Measurements from ENCODE around the gene RASGEF1C.

Gene RASGEF1C

GRCh38 chr5:180116077-180116999, 92.7 kb downstream of the RASGEF1C start:
- Histone ChIP-seq H3K27me3 (ENCODE audit: low read depth, low read length) (no peaks in the 10 kb centered on the region), H2AFZ (ENCODE audit: low read depth, low read length) (no peak overlapping the region), H3K9me3 (ENCODE audit: insufficient read depth, low read length) (no peaks in the 10 kb centered on the region), H3K36me3 (replicated peaks; ENCODE audit: low read depth, low read length) (no peaks in the 10 kb centered on the region), H3K9ac (ENCODE audit: low read length) (no peak overlapping the region), H3K4me1 (ENCODE audit: low read length) (no peaks in the 10 kb centered on the region), H3K4me2 (ENCODE audit: low read length) (no peak overlapping the region), H3K4me3 (ENCODE audit: low read length) (no peak overlapping the region), H3K27ac (ENCODE audit: low read length) (no peak overlapping the region), H3K79me2 (ENCODE audit: low read length) (no peaks in the 10 kb centered on the region), H4K20me1 (ENCODE audit: insufficient read depth, low read length) (no peaks in the 10 kb centered on the region)
- no peak for TF ChIP-seq EZH2phosphoT487 (IDR thresholded peaks at IDR 0.05; ENCODE audit: low read depth)
- no peak for TF ChIP-seq CTCF (IDR thresholded peaks at IDR 0.05; ENCODE audit: low read depth, low read length)

GRCh38 chr5:180115326-180116076, 93.5 kb downstream of the RASGEF1C start:
- TF ChIP-seq EZH2phosphoT487 (IDR thresholded peaks at IDR 0.05; ENCODE audit: low read depth) = no peak
- no peak for TF ChIP-seq CTCF (IDR thresholded peaks at IDR 0.05; ENCODE audit: low read depth, low read length)
- H3K27ac ChIP-seq (ENCODE audit: low read length) = no peak overlapping the region

GRCh38 chr5:180114304-180115003, 94.6 kb downstream of the RASGEF1C start:
- H3K27ac ChIP-seq (ENCODE audit: low read length) = no peak overlapping the region
- no peak overlapping the region for H3K4me2 ChIP-seq (ENCODE audit: low read length)
- no peaks in the 10 kb centered on the region for H3K36me3 ChIP-seq (replicated peaks; ENCODE audit: low read depth, low read length)
- no peak for TF ChIP-seq CTCF (IDR thresholded peaks at IDR 0.05; ENCODE audit: low read depth, low read length)
- TF ChIP-seq EZH2phosphoT487 (IDR thresholded peaks at IDR 0.05; ENCODE audit: low read depth) = no peak
- no peak overlapping the region for H3K9ac ChIP-seq (ENCODE audit: low read length)
- no peaks in the 10 kb centered on the region for H3K9me3 ChIP-seq (ENCODE audit: insufficient read depth, low read length)
- no peaks in the 10 kb centered on the region for H3K27me3 ChIP-seq (ENCODE audit: low read depth, low read length)
- H3K79me2 ChIP-seq (ENCODE audit: low read length) = no peaks in the 10 kb centered on the region
- H3K4me1 ChIP-seq (ENCODE audit: low read length) = no peaks in the 10 kb centered on the region
- no peak overlapping the region for H2AFZ ChIP-seq (ENCODE audit: low read depth, low read length)
- H3K4me3 ChIP-seq (ENCODE audit: low read length) = no peak overlapping the region
- no peaks in the 10 kb centered on the region for H4K20me1 ChIP-seq (ENCODE audit: insufficient read depth, low read length)

More at GRCh38 chr5:180115326-180116076, 93.5 kb downstream of the RASGEF1C start:
- no peak overlapping the region for H2AFZ ChIP-seq (ENCODE audit: low read depth, low read length)
- H3K4me1 ChIP-seq (ENCODE audit: low read length) = no peaks in the 10 kb centered on the region
- H3K36me3 ChIP-seq (replicated peaks; ENCODE audit: low read depth, low read length) = no peaks in the 10 kb centered on the region
- H4K20me1 ChIP-seq (ENCODE audit: insufficient read depth, low read length) = no peaks in the 10 kb centered on the region
- no peak overlapping the region for H3K4me2 ChIP-seq (ENCODE audit: low read length)
- H3K9me3 ChIP-seq (ENCODE audit: insufficient read depth, low read length) = no peaks in the 10 kb centered on the region
- H3K27me3 ChIP-seq (ENCODE audit: low read depth, low read length) = no peaks in the 10 kb centered on the region
- H3K79me2 ChIP-seq (ENCODE audit: low read length) = no peaks in the 10 kb centered on the region
- H3K9ac ChIP-seq (ENCODE audit: low read length) = no peak overlapping the region
- no peak overlapping the region for H3K4me3 ChIP-seq (ENCODE audit: low read length)
